ENCODE measurements around the gene NHLH1.

The NHLH1 gene

GRCh38 chr1:160359559-160360226, 7.2 kb upstream of the NHLH1 start:
- DNase-seq, result no peak

DNA sequence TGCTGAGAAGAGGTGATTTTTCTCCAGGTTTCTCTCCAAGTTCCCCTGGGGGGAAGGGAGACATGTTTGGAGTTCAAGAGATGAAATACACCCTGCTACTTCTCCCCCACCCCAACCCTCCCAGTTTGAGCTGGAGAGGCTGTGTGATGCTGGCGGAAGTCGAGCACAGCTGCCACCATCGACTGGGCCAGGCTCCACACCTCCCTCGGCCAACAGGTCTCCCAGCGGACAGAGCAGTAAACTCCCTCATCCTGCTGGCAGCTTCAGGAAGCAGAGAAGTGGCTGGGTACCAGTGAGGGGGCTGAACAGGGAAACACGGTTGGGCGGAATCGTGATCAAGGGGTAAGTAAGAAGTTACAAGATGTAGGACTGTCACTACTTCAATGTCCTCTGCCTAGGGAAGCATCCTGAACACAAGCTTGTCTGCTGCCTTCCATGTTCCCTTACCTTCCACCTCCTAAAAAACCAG, 6.6 kb upstream of the NHLH1 start:
- DNase-seq, result no peak

DNA sequence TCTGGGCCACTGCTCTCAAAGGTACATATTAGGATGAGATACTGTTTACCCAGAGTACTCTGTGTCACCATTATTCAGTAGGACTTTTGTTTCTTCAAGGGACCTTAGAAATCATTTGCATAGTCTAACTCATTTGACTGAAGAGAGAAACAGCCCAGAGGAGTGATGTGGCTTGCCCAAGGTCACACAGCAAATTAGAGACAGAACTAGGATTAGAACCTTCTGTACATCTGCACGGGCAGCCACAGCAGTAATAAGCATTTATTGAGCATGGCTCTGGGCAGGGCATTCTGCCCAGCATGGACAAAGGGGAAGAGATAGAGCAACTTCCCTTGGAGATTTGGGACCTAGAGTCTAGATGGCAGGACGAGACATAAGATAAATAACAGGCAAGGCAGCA, 5.7 kb upstream of the NHLH1 start:
- DNase-seq, result no peak

GRCh38 chr1:160361814-160362167, 5.1 kb upstream of the NHLH1 start:
- no peak for DNase-seq

DNA sequence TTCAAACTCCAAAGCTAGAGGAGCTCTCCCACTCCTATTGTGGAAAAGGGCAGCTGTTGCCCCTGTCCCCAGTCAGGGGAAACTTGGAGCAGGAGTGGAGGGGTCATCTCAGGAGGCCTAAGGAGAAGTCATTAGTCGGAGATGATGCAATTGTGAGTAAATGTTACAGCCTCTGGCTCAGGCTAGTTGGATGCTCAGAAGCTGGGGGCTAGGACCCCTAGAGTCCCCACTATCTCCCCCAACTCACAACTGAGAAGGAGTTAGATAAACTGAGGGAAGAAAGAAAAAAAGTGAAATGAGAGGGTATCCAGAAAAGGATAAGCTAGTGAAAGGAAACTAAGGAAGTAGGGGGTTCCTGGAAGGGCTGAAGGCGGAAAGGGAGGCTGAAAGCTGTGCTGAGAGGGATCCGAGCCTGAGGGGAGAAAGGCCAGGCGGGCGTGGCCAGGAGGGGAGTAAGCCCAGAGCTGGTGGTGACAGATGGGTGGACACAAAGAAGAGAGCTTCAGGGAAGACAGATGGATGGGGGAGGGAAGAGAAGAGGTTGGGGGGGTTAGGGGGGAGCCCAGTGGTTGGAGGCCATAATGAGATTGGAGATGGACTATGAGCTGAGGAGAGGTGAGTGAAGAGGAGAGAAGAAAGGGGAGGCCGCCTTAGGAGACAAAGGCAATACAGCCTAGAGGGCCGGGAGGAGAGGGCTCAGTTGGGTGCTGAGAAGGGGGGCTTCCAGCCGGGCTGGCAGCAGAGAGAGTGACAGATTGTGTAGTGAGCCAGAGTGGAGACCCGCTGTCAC, 4.5 kb upstream of the NHLH1 start:
- no peak for DNase-seq

DNA sequence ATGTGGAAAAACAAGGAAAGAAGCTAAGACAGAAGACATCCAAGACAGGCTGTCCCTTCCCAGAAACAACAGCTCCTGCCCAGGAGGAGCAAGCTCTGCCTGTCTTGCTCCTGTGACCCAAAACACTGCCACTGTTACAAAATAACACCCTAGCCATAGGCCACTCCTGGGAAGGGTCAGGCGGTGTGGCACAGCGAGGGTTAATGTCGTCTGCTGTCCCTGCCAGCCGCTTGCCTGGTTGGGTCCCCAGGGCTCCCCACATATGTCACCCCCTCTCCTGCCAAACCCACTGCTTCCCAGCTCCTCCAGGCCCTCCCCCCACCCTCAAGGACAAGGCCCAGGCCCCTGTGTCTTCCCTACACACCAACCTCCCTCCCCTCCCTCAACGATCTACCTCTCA, 3.9 kb upstream of the NHLH1 start:
- no peak for DNase-seq

DNA sequence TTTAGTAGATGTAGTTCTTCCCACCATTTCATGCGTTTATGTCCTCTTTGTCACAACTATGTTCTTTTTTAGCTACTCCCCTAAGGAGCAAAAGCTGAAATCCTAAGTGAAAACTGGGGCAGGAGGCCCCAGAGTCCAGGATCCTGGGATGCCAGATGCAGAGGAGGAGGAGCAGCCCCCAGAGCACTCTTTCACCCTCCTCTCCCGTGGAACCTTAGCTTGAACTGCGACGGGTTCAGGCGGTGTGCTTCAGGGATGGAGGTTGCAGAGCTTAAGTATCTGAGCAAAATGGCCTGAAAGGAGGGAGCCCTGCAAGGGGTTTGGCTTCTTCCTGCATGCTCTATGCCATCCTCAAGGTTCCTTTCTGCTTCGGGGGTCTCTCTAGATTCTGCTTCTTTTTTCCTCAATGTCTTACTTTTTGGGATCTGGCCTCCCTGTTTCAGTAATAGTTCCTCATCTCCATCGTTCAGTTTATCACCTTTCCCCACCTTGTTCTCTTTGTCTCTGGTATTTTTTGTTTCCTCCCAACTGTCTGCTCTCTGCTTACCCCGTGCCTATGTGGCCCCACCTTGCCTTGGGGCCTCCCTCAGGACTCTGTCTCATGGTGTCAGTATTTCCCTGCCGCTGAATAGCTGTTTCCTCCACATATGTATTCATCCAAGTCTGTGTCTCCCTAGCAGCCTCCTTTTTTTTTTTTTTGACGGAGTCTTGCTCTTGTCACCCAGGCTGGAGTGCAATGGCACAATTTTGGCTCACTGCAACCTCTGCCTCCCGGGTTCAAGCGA, 2.7 kb upstream of the NHLH1 start:
- DNase-seq, result no peak

GRCh38 chr1:160365325-160365724, 1.5 kb upstream of the NHLH1 start:
- DNase-seq, result no peak

DNA sequence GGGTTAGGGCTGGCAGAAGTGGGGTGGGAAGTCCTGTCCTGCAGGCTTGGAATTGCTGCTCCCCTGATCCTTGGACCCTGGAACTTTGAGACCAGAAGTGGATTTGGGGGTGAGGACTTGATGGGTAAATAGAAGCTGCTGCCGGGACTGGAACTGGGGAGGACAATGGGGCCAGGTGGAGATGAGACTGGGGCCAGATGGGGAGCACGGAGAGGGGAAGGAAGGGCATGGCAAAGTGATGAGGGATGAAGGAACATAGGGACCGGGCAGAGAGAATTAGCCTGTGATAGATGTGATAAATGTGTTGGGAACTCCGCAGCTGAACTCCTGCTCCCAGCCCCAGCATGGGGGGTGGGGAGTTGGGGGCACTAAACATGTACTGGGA, 637 bp downstream of the NHLH1 start:
- DNase-seq, result no peak

DNA sequence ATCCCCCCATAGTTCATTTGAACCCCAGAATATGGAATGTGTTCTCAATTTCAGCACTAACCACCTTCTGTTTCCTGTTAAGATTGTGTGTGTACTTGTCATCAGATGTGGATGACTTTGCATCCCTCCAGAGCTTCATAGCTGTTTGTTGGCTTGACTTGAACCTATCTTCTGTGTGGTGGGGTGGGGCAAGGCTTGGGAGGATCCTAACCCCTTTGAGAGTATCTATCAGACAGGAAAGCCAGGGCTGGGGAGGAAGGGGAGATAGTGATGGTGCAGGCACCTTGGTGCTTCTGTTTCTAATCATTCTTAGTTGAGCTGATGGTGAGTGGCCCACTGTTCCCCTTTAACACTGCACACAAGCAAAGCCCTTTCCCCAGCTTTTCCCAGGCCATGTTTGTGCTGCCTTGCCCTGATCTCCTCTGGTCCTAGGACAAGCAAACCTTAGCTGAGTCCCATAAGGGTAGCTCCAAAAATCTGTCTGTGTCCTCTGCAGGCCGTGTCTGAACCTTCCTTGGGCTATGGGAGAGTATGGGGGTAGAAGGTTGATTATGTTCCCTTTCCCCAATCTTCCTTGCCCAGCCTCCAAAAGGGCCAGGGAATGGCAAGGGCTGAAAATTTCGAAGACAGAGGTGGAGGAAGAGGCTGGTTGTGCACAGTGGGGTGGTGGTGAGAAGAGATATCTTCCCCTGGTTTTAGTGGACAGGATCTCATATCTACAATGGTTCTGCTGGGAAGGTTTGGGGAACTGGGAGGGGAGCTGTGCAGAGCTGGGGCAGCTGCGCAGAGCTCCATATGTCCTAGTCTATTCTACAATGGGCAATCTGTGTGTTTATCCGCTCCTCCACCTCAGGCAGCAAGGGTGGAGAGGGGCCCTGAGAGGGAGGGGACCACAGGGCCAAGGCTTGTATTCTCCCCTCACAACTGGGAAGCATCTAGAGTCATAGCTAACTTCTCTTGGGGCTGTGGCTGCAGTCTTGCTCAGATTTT, 1.4 kb downstream of the NHLH1 start:
- DNase-seq, result no peak

GRCh38 chr1:160369087-160369486, 2.2 kb downstream of the NHLH1 start:
- DNase-seq, result no peak

DNA sequence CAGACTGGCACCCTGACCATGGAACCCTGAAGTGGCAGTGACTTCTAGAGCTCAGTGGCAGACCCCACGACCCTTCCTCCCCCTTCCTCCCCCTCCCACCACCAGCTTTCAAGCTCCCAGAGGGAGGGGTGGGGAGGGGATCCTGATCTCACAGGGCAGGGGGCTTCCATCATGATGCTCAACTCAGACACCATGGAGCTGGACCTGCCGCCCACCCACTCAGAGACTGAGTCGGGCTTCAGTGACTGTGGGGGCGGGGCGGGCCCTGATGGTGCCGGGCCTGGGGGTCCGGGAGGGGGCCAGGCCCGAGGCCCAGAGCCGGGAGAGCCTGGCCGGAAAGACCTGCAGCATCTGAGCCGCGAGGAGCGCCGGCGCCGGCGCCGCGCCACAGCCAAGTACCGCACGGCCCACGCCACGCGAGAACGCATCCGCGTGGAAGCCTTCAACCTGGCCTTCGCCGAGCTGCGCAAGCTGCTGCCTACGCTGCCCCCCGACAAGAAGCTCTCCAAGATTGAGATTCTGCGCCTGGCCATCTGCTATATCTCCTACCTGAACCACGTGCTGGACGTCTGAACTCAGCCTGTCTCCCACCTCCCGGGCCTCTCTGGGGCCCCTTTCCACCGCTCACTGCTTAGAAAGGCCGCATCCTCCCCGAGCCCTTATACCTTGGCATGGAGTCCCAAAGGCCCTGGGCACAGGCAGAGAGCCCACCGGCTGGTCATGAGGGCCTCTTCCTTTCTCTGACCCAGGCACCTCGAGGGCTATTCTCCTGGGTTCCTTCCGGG, 3.9 kb downstream of the NHLH1 start:
- DNase-seq, result no peak

DNA sequence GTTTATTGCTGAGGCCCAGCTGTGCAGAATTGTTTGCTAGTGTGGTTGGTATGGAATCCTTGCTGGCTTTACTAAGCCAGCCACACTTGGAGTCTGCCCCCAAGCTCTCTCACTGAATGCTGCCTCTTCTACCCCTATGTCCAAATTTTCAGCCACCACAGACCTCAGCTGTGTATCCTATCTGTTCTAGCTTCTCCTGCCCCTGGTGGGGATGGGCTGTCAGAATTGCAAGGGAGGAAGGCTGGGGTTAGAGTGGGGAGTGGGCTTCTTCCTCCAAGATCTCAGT, 4.4 kb downstream of the NHLH1 start:
- DNase-seq, result no peak

GRCh38 chr1:160371756-160372155, 4.9 kb downstream of the NHLH1 start:
- no peak for DNase-seq

DNA sequence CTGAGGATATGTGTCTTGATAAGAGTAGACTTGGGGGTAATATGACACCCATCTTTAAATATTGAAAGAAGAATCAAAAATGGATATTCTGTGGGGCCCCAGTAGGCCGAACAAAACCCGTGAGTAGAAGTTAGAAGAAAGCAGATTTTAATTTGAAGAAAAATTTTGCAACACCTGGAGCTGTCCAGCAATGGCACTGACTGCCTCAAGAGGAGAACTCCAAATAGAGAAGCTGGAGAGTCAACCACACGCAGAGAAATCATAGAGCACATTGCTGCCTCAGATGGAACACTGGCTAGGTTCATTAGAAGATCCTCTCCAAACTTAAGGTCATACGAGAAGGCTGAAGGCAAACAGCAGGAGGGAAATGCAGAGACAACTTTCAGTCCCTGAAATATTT, 6.8 kb downstream of the NHLH1 start:
- no peak for DNase-seq

GRCh38 chr1:160374306-160375110, 7.6 kb downstream of the NHLH1 start:
- DNase-seq, result peak; percentile 72

GRCh38 chr1:160375788-160376524, 9.1 kb downstream of the NHLH1 start:
- DNase-seq, result no peak

DNA sequence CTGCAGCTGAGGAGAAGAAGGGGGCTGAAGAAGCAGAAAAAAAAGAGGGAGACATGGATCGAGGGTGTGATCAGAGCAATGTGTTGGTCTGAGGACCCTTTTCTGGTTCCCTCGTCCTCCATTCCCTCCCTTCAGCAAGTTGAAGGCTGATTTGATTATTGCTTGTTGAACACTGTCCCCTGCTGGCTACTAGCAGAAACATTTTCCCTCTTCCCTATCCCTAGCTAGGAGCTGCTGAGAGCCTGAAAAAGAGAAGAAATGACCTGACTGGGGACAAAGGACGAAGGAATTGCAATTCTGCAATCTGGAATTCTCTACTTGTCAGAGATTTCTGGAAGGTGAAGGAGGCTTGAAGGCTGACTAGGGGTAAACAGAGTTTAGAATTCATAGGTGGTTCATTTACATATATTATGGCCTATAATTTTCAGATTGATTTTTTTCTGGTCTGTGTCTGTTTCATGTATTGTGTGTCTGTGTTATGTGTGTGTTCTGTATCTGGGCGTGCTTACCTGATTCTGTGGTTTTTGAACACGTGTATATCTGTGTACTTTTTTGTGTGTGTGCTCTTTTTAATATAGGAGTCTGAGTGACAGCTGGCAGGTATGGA, 9.8 kb downstream of the NHLH1 start:
- peak; percentile 58 for DNase-seq

DNA sequence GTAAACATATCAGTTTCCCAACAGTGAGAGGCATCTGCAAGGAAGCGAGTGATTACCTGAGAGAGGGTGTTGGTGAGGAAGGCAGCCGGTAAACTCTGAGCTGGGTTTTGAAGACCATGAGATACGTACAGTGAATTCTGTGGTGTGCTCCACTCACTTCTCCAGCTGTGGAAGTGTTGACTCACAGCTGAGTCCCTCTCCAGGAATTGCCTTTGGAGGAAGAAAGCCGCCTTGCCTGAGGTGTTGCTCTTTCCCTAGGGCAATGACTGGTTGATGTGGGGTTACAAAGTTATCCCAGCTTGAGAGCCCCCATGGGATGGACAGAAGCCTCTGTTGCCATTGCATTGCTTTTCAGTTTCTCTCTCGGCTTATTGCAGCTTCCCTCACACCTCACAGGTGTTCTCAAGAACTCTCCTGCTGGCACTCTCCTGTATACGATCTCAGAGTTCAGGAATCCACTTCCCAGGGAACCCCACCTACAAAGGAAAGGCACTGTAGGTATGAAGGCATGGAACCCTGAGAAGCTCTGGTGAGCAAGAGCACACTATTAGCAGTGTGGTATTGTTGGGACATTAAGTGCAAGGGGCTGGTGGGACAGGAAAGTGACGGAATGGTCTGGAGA, 10.8 kb downstream of the NHLH1 start:
- no peak for DNase-seq

Data from femur (tissue), 1 donor.